Measurements from ENCODE around the gene HNRNPUL2.

HNRNPUL2 gene

DNA sequence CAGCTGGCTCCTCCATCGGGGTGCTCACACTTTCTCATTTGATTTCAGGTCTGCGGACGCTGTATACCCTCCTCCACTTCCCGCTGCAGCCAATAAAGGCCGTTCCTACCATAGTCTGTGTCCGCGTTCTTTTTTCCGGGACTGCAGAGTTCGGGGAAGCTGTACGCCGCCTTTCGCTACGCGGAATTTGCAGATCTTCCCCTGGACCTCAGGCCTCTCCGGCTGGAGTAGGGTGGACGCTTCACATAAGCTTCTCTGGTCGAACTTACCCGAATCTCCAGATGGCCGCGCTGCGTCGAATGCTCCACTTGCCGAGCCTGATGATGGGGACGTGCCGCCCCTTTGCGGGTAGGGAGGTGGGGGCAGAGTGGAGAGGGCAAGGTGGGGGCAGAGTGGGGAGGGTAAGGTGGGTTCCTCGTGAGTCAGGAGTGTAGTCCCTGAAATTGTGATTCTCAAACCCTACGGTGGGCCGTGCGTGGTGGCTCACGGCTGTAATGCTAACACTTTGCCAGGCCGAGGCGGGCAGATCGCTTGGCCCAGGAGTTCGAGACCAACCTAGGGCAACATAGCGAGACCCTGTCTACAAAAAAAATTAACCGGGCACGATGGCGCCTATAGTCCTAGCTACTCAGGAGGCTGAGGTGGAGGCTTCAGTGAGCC lies 61.5 kb downstream of the HNRNPUL2 start:
- FAIRE-seq = no peak

DNA sequence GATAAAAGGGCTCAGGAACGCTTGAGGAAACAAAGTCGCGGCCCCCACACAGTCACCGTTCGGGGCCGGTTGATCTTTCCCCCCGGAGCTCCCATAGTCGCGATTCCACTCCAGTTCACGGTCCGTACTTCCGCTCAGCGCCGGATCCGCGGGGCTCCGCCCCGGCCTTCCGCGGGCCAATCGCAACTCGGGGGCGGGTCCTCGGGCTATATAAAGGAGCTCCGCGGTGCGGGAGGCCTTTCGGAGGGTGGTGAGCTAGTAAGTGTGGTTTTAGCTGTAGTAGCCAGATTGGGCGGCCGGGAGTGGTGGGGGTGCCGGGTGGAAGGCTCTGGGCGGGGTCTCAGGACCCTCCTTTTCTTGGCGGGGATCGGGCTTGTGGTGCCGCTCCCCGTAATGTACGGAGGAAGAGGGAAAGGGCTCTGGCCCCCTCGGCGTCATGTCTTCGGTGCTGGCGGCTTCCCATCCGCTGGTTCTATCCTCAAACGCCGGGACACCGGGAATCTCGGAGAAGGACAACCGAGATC lies 62.1 kb downstream of the HNRNPUL2 start, which contains the start of the genes C11orf98 and CSKMT:
Gene C11orf98, minus strand, starts transcription at position 136 of the 524 bp plus-strand sequence. Its CDS starts 41 bp downstream, at position 95.
Gene CSKMT, plus strand, starts transcription at position 238 of the 524 bp plus-strand sequence. CDS start 568 bp downstream, outside the sequence.
- no peak for FAIRE-seq

DNA sequence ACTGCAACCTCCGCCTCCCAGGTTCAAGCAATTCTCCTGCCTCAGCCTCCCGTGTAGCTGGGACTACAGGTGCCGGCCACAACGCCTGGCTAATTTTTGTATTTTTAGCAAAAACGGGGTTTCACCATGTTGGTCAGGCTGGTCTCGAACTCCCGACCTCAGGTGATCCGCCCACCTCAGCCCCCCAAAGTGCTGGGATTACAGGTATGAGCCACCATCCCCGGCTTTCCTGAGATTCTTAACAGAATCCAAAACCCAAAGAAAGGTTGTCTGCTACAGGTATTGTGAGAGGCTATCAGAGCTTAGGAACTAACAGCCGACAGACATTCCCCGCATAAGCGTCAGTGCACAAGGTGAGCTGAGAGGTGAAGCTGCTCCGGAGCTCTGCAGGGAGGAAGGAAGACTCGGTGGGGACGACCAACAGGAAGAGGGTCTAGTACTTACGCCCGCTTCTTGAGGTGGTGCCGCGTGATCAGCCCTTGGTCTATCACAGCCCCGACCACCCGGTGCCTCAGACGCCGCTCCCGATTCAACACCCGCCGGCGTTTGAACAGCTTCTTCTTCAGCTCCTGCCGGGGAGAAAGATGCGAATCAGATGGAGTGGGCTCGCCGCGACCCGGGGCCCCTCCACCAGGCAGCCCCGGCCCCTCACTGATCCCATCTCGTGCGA lies 62.7 kb downstream of the HNRNPUL2 start:
- no peak for FAIRE-seq

All from TTC549 (cell line).